Measurements from ENCODE around the gene SLC12A5.

The SLC12A5 gene

GRCh38 chr20:46004889-46005473, 24.0 kb upstream of the SLC12A5 start:
- Histone ChIP-seq H3K36me3 (no peaks in the 10 kb centered on the region), H3K9me3 (no peaks in the 10 kb centered on the region), H3K4me3 (ENCODE audit: low read depth, low read length) (no peak overlapping the region), H3K4me1 (no peaks in the 10 kb centered on the region), H3K27me3 (peaks cover 48% of the 10 kb centered on the region)
- no peak for TF ChIP-seq CTCF (IDR thresholded peaks at IDR 0.05; ENCODE audit: low read depth, low read length)
- DNase-seq, result no peak

DNA sequence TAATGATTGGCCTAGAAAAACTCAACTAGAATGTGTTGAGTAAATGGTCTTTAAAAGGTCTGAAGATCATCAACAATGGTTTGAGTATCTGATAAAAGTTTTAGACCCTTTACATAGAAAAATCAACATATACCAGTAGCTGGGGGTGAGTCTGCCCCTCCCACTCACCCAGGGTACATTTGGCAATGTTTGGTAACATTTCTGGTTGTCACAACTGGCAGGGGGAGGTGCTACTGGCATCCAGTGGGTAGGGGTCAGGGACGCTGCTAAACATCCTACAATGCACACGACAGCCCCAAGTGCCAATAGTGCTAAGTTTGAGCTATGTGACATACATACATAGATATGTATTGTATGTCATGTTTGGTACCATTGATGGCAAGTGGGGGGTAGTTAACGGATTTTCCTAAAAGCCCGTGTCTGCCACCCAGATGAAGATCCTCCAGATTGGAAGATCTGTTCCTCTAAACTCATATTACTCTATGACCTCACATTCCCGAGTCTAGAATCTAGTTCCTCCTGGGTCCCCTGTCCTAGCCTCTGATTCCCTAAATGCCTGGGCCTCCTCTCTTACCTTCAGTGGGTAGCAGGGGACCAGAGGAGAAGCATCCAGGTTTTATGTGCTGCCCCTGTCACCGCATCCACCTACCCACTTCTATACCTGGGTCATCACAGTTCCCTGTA, 22.9 kb upstream of the SLC12A5 start:
- DNase-seq, result no peak
- Histone ChIP-seq H3K4me1 (no peaks in the 10 kb centered on the region), H3K4me3 (ENCODE audit: low read depth, low read length) (no peak overlapping the region), H3K36me3 (no peaks in the 10 kb centered on the region), H3K9me3 (no peaks in the 10 kb centered on the region; the same call in 1 of the 2 replicates), H3K27me3 (peaks cover 58% of the 10 kb centered on the region)
- no peak for TF ChIP-seq CTCF (IDR thresholded peaks at IDR 0.05; ENCODE audit: low read depth, low read length)

DNA sequence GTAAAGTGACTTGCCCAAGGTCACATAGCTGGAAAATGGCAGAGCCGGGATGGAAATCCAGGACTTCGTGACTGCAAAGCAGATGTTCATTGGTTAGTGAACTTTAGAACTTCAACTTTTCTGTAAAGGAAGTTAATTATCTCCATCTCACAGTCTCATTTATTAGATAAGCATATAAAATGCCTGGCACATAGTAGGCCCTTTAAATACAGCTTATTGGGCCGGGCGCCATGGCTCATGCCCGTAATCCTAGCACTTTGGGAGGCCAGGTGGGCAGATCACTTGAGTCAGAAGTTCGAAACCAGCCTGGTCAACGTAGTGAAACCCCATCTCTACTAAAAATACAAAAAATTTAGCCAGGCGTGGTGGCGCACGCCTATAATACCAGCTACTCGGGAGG, 22.1 kb upstream of the SLC12A5 start:
- no peaks in the 10 kb centered on the region; the same call in 1 of the 2 replicates for H3K9me3 ChIP-seq
- H3K4me1 ChIP-seq, result no peaks in the 10 kb centered on the region
- H3K4me3 ChIP-seq (ENCODE audit: low read depth, low read length), result no peak overlapping the region
- H3K36me3 ChIP-seq, result no peaks in the 10 kb centered on the region
- no peak for DNase-seq
- H3K27me3 ChIP-seq, result peaks cover 66% of the 10 kb centered on the region
- TF ChIP-seq CTCF (IDR thresholded peaks at IDR 0.05; ENCODE audit: low read depth, low read length), result no peak

- no peaks in the 10 kb centered on the region for H3K36me3 ChIP-seq
- no peak for TF ChIP-seq CTCF (IDR thresholded peaks at IDR 0.05; ENCODE audit: low read depth, low read length)
- H3K9me3 ChIP-seq, result no peaks in the 10 kb centered on the region; the same call in 1 of the 2 replicates
- no peaks in the 10 kb centered on the region for H3K4me1 ChIP-seq
- H3K27me3 ChIP-seq, result peaks cover 73% of the 10 kb centered on the region
- DNase-seq, result no peak
- no peak overlapping the region for H3K4me3 ChIP-seq (ENCODE audit: low read depth, low read length)
These were observed 21.3 kb upstream of the SLC12A5 start for GRCh38 chr20:46007671-46008070.

DNA sequence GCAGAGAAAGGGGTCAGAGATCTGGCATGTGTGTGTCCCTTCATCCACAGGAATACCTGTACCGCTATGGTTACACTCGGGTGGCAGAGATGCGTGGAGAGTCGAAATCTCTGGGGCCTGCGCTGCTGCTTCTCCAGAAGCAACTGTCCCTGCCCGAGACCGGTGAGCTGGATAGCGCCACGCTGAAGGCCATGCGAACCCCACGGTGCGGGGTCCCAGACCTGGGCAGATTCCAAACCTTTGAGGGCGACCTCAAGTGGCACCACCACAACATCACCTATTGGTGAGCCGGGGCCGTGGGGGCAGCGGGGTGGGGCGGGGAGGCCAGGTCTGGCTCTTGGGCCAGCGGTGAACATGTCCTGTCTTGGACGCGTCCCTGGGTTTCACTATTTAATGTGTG, 19.2 kb upstream of the SLC12A5 start:
- TF ChIP-seq CTCF (IDR thresholded peaks at IDR 0.05; ENCODE audit: low read depth, low read length), result no peak
- Histone ChIP-seq H3K27me3 (peaks cover 82% of the 10 kb centered on the region), H3K4me1 (no peaks in the 10 kb centered on the region), H3K9me3 (no peaks in the 10 kb centered on the region; the same call in 1 of the 2 replicates), H3K4me3 (ENCODE audit: low read depth, low read length) (no peak overlapping the region), H3K36me3 (no peaks in the 10 kb centered on the region)
- no peak for DNase-seq
